HCT116 (cell line): ENCODE data around the gene CCNG1. TPM values are rescaled to one million over a fixed set of nuclear protein-coding genes. Genes with fewer than 3 reads are reported as not detected.
A peak's percentile ranks its signal among the peaks of the same experiment; 100 is the strongest.

Experiments used
- ATAC-seq: fragments of 200-7000 bp; cut with Tn5 transposase; 2 replicates; pipeline ENCODE4 v1.9.1; 2020; ENCODE audit warnings: mild to moderate bottlenecking, moderate library complexity
- BruUV-seq: library from RNA; stranded (reverse); fragments of 400-500 nt; replicated peaks from 2 replicates; lab custom pipeline; 2021; lab: Mats Ljungman, UMichigan
- CTCF ChIA-PET: fragments of 300-600 bp; sonication (Branson Sonifier 250); formaldehyde crosslinking; loops from one replicate; lab custom pipeline; 2021; ENCODE audit warnings: antibody characterized with exemption; lab: Charles Lee
- POLR2A ChIA-PET: fragments of 300-600, 350-600 bp; sonication (Branson Sonifier 250); formaldehyde crosslinking; loops from one replicate; lab custom pipeline; 2021; ENCODE audit warnings: antibody characterized with exemption; lab: Charles Lee
- RAD21 ChIA-PET, 2 experiments: fragments of 300-600 bp; sonication (Branson Sonifier 250); formaldehyde crosslinking; loops; one replicate each; lab custom pipeline; 2023; ENCODE audit warnings: low total read pairs in 2 of 2; ENCODE audit not compliant: uncharacterized antibody in 2 of 2, unreplicated experiment in 2 of 2, low non-redundant PET in 1 of 2; lab: Charles Lee
- DNase-seq: peaks from one replicate; pipeline ENCODE4 v3.0.0-alpha.2; 2010; ENCODE audit warnings: low read depth, low spot score
- H2AFZ ChIP-seq: fragments of 200-600 bp; shearing (Covaris generic), sonication (generic); 2 replicates; pipeline ENCODE4 v1.6.1; 2017; ENCODE audit warnings: low read depth, mixed run types, mixed read lengths, antibody characterized with exemption, low read length; ENCODE audit not compliant: poor library complexity, severe bottlenecking
- H3K27ac ChIP-seq: 2 replicates; pipeline ENCODE4 v1.5.1; 2012; ENCODE audit warnings: low read depth, low read length
- H3K27me3 ChIP-seq: fragments of 200-600 bp; sonication (generic); 2 replicates; pipeline ENCODE4 v1.6.1; 2016; ENCODE audit warnings: mixed run types, low read length, mixed read lengths; ENCODE audit not compliant: insufficient read depth
- H3K36me3 ChIP-seq, 2 experiments: fragments of 200-500 bp in 1 of 2; fragments of 200-600 bp in 1 of 2; sonication (Bioruptor generic) in 1 of 2; sonication (generic) in 1 of 2; 2 replicates each; pipeline versions ENCODE4 v1.5.1 to v1.6.1; 2014 to 2016; ENCODE audit warnings: low read length in 2 of 2, inconsistent platforms in 1 of 2, mixed read lengths in 1 of 2, mixed run types in 1 of 2; ENCODE audit not compliant: insufficient read depth in 2 of 2, control insufficient read depth in 1 of 2
- H3K4me1 ChIP-seq, 2 experiments: fragments of 200-600 bp in 1 of 2; sonication (generic) in 1 of 2; 2 replicates each; pipeline versions ENCODE4 v1.5.1 to v1.6.1; 2012 to 2017; ENCODE audit warnings: low read length in 2 of 2, inconsistent platforms in 1 of 2, mild to moderate bottlenecking in 1 of 2, mixed read lengths in 1 of 2, mixed run types in 1 of 2, moderate library complexity in 1 of 2; ENCODE audit not compliant: insufficient read depth in 2 of 2, control insufficient read depth in 1 of 2
- H3K4me2 ChIP-seq: fragments of 200-600 bp; sonication (generic); 2 replicates; pipeline ENCODE4 v1.6.1; 2017; ENCODE audit warnings: mixed run types, low read length, mixed read lengths
- H3K4me3 ChIP-seq, 2 experiments: fragments of 200-600 bp in 1 of 2; sonication (generic) in 1 of 2; replicated peaks in 1 of 2; 2 replicates each; pipeline ENCODE4 v1.5.1; 2011 to 2016; ENCODE audit warnings: low read length in 2 of 2, control low read depth in 1 of 2, low read depth in 1 of 2, mild to moderate bottlenecking in 1 of 2, mixed read lengths in 1 of 2, mixed run types in 1 of 2
- H3K79me2 ChIP-seq: fragments of 200-600 bp; sonication (generic); 2 replicates; pipeline ENCODE4 v1.6.1; 2017; ENCODE audit warnings: mild to moderate bottlenecking, mixed run types, low read length, moderate library complexity, mixed read lengths; ENCODE audit not compliant: insufficient read depth
- H3K9ac ChIP-seq: fragments of 200-600 bp; sonication (generic); 2 replicates; pipeline ENCODE4 v1.6.1; 2016; ENCODE audit warnings: low read length, mixed read lengths
- H3K9me2 ChIP-seq: fragments of 200-600 bp; sonication (generic), shearing (Covaris generic); 2 replicates; pipeline ENCODE4 v1.6.1; 2017; ENCODE audit warnings: mixed run types, mild to moderate bottlenecking, moderate library complexity; ENCODE audit not compliant: insufficient read depth
- H3K9me3 ChIP-seq, 2 experiments: fragments of 200-500 bp in 1 of 2; fragments of 200-600 bp in 1 of 2; sonication (Bioruptor generic) in 1 of 2; sonication (generic) in 1 of 2; 2 replicates each; pipeline ENCODE4 v1.6.1; 2014 to 2017; ENCODE audit warnings: low read length in 2 of 2, mixed read lengths in 2 of 2, inconsistent platforms in 1 of 2, low read depth in 1 of 2, mild to moderate bottlenecking in 1 of 2, mixed run types in 1 of 2, moderate library complexity in 1 of 2; ENCODE audit not compliant: control insufficient read depth in 1 of 2, insufficient read depth in 1 of 2
- H4K20me1 ChIP-seq: fragments of 200-600 bp; sonication (generic), shearing (Covaris generic); 2 replicates; pipeline ENCODE4 v1.6.1; 2017; ENCODE audit warnings: mixed run types, mild to moderate bottlenecking, moderate library complexity; ENCODE audit not compliant: insufficient read depth
- ATF3 ChIP-seq: IDR thresholded peaks from 2 replicates; pipeline ENCODE4 v1.6.1; 2012
- CEBPB ChIP-seq: IDR thresholded peaks from 2 replicates; pipeline ENCODE4 v1.6.1; 2012; ENCODE audit warnings: low read depth
- CTCF ChIP-seq, 3 experiments: fragments of 200-600 bp in 1 of 3; sonication (generic) in 1 of 3; IDR thresholded peaks in 2 of 3; conservative IDR thresholded peaks in 1 of 3; 2 replicates each; pipeline ENCODE4 v1.5.1; 2012 to 2017; ENCODE audit warnings: low read depth in 2 of 3, low read length in 2 of 3, antibody characterized with exemption in 1 of 3, borderline replicate concordance in 1 of 3, control low read depth in 1 of 3, mild to moderate bottlenecking in 1 of 3, mixed read lengths in 1 of 3, mixed run types in 1 of 3, moderate library complexity in 1 of 3; ENCODE audit not compliant: insufficient read depth in 1 of 3
- EGR1 ChIP-seq: IDR thresholded peaks from 2 replicates; pipeline ENCODE4 v1.6.1; 2012; ENCODE audit warnings: low read depth
- ELF1 ChIP-seq: IDR thresholded peaks from 2 replicates; pipeline ENCODE4 v1.6.1; 2012; ENCODE audit warnings: low read depth, borderline replicate concordance
- EZH2 ChIP-seq: fragments of 200-600 bp; sonication (generic); IDR thresholded peaks from 2 replicates; pipeline ENCODE4 v1.6.1; 2017; ENCODE audit warnings: antibody characterized with exemption, mixed run types
- EZH2phosphoT487 ChIP-seq: fragments of 200-600 bp; IDR thresholded peaks from 2 replicates; pipeline ENCODE4 v1.6.1; 2018; ENCODE audit warnings: antibody characterized with exemption, borderline replicate concordance
- FOSL1 ChIP-seq: IDR thresholded peaks from 2 replicates; pipeline ENCODE4 v1.6.1; 2012; ENCODE audit warnings: low read depth
- POLR2A ChIP-seq: IDR thresholded peaks from 2 replicates; pipeline ENCODE4 v1.7.0; 2011; ENCODE audit warnings: borderline replicate concordance; ENCODE audit not compliant: insufficient read depth, insufficient read length; ENCODE audit errors: extremely low read depth
- RAD21 ChIP-seq: IDR thresholded peaks from 2 replicates; pipeline ENCODE4 v1.6.1; 2012; ENCODE audit warnings: low read depth, mild to moderate bottlenecking
- REST ChIP-seq: IDR thresholded peaks from 2 replicates; pipeline ENCODE4 v1.6.1; 2012; ENCODE audit warnings: low read depth
- SRF ChIP-seq: IDR thresholded peaks from 2 replicates; pipeline ENCODE4 v1.6.1; 2012; ENCODE audit warnings: low read depth
- TCF7L2 ChIP-seq: IDR thresholded peaks from 2 replicates; pipeline ENCODE4 v1.7.0; 2011; ENCODE audit warnings: borderline replicate concordance, inconsistent platforms; ENCODE audit not compliant: insufficient read depth, insufficient read length; ENCODE audit errors: extremely low read depth
- YY1 ChIP-seq: IDR thresholded peaks from 2 replicates; pipeline ENCODE4 v1.6.1; 2011; ENCODE audit warnings: low read length, low read depth, moderate library complexity, mild to moderate bottlenecking; ENCODE audit not compliant: insufficient replicate concordance; ENCODE audit errors: extremely low read depth
- ZBTB33 ChIP-seq: IDR thresholded peaks from 2 replicates; pipeline ENCODE4 v1.6.1; 2011; ENCODE audit warnings: mild to moderate bottlenecking, low read length, moderate library complexity; ENCODE audit not compliant: insufficient replicate concordance; ENCODE audit errors: extremely low read depth
- ZFX ChIP-seq: fragments of 450-650 bp; IDR thresholded peaks from 2 replicates; pipeline ENCODE4 v1.6.1; 2017
- intact Hi-C: fragments of 100-400 bp; cut with micrococcal nuclease; formaldehyde crosslinking; loops from 2 replicates; pipeline ENCODE4 v1.10.0; 2022
- total RNA-seq: library from RNA; stranded (reverse); gene quantifications from one replicate; pipeline ENCODE4 v1.2.1, GENCODE V29; 2021; ENCODE audit not compliant: unreplicated experiment

The CCNG1 gene
- total RNA-seq, 1 experiment from 2014 or later, result 176 TPM

- TF ChIP-seq ZBTB33, result no peak
- no peak for TF ChIP-seq ATF3
- TF ChIP-seq TCF7L2, result no peak
- no peak for TF ChIP-seq EGR1
- TF ChIP-seq EZH2, result no peak
- TF ChIP-seq YY1, result no peak
- no peak for TF ChIP-seq FOSL1
- no peak for TF ChIP-seq EZH2phosphoT487
Observed at GRCh38 chr5:163458778-163459385, 21.5 kb downstream of the CCNG1 start (continued).

- TF ChIP-seq CTCF (IDR thresholded peaks at IDR 0.05 in 2 of 3, conservative IDR thresholded peaks at IDR 0.05 in 1 of 3; ENCODE audit: borderline replicate concordance in 1 of 3, insufficient read depth in 1 of 3, low read depth in 2 of 3, low read length in 2 of 3) (no peak), SRF (no peak), EZH2phosphoT487 (no peak), RAD21 (no peak), POLR2A (no peak), ELF1 (no peak), ZFX (no peak), REST (no peak), EGR1 (no peak), TCF7L2 (no peak), EZH2 (no peak), CEBPB (no peak)
- TF ChIP-seq, all 23 proteins: peak for 0
- no peaks in the 10 kb centered on the region for H3K9me3 ChIP-seq
- peak overlapping the region; percentile 77 for H3K4me2 ChIP-seq
- ChIA-PET CTCF (interaction anchor here (1.0 to 2.2 kb wide), 2 partner anchors 22 to 51 kb away, joined by 5 to 6 read pairs; partner anchors contain the start of gene CCNG1), POLR2A (interaction anchor here (1.3 to 5.0 kb wide), 3 partner anchors 11 to 20 kb away, joined by 3 to 34 read pairs (median 9); partner anchors contain the start of gene CCNG1), RAD21 (no interaction called here)
- no peak overlapping the region for H2AFZ ChIP-seq
- no peak for DNase-seq
- H3K27ac ChIP-seq, result peak overlapping the region; percentile 81
- peak overlapping the region; percentile 79 to 88 for H3K4me3 ChIP-seq
- H3K9ac ChIP-seq, result peak overlapping the region; percentile 97
- TSS peak; percentile 69 for BruUV-seq
- H4K20me1 ChIP-seq, result no peaks in the 10 kb centered on the region
- peaks cover 8 to 14% of the 10 kb centered on the region in 2 experiments for H3K36me3 ChIP-seq
- no peaks in the 10 kb centered on the region for H3K27me3 ChIP-seq
- peaks cover 87% of the 10 kb centered on the region for H3K79me2 ChIP-seq
- H3K4me1 ChIP-seq, result peaks cover 7 to 25% of the 10 kb centered on the region in 2 experiments; a peak in 3 of 4 replicates
- no peaks in the 10 kb centered on the region for H3K9me2 ChIP-seq
- ATAC-seq, result peak; percentile 5; the same call in 1 of the 2 replicates
- intact Hi-C loops, result no loop called here
Observed at GRCh38 chr5:163459462-163459818, 22.0 kb downstream of the CCNG1 start.
